HEK293 (cell line): ENCODE data around the gene FSTL4.
A peak's percentile ranks its signal among the peaks of the same experiment; 100 is the strongest.

ENCODE experiments used
- CTCF ChIA-PET: fragments of 350-600 bp; formaldehyde crosslinking; extraction: SDS; loops from one replicate; lab custom pipeline; 2021; ENCODE audit warnings: antibody characterized with exemption; lab: Yijun Ruan, JAX
- POLR2A ChIA-PET: fragments of 300-600 bp; formaldehyde crosslinking; extraction: SDS; loops from one replicate; lab custom pipeline; 2020; ENCODE audit warnings: antibody characterized with exemption, inconsistent platforms; lab: Yijun Ruan, JAX
- H3K27ac ChIP-seq: fragments of 200-500 bp; sonication (Bioruptor generic); 2 replicates; pipeline ENCODE4 v1.5.1; 2014; ENCODE audit warnings: low read depth, low read length, control low read depth, inconsistent platforms; ENCODE audit errors: extremely low read depth
- H3K36me3 ChIP-seq, 2 experiments: fragments of 200-500 bp in 1 of 2; sonication (Bioruptor generic) in 1 of 2; 1 replicate in 1 of 2; 2 replicates in 1 of 2; pipeline ENCODE4 v1.5.1; 2014 to 2017; ENCODE audit warnings: inconsistent platforms in 2 of 2, low read length in 2 of 2; ENCODE audit not compliant: control insufficient read depth in 2 of 2, insufficient read depth in 1 of 2
- H3K4me1 ChIP-seq: fragments of 200-500 bp; sonication (Bioruptor generic); 2 replicates; pipeline ENCODE4 v1.5.1; 2014; ENCODE audit warnings: mild to moderate bottlenecking, low read length, inconsistent platforms; ENCODE audit not compliant: control insufficient read depth, insufficient read depth
- H3K4me3 ChIP-seq: 2 replicates; pipeline ENCODE4 v1.5.1; 2011; ENCODE audit warnings: low read depth, mild to moderate bottlenecking, control low read depth, low read length, moderate library complexity
- H3K9me3 ChIP-seq: fragments of 200-500 bp; sonication (Bioruptor generic); 2 replicates; pipeline ENCODE4 v1.5.1; 2014; ENCODE audit warnings: low read depth, low read length, inconsistent platforms; ENCODE audit not compliant: control insufficient read depth, insufficient read depth
- ELK4 ChIP-seq: IDR thresholded peaks from 2 replicates; pipeline ENCODE4 v1.6.1; 2011; ENCODE audit warnings: mild to moderate bottlenecking, low read depth, low read length, borderline replicate concordance
- GLI4 ChIP-seq: fragments of 450-650 bp; formaldehyde crosslinking; IDR thresholded peaks from 2 replicates; pipeline ENCODE4 v1.5.1; 2016; ENCODE audit warnings: missing biosample characterization, missing genetic modification characterization
- KLF9 ChIP-seq: fragments of 450-650 bp; formaldehyde crosslinking; IDR thresholded peaks from 2 replicates; pipeline ENCODE4 v1.5.1; 2016; ENCODE audit warnings: missing biosample characterization, missing genetic modification characterization, low read depth
- PRDM1 ChIP-seq: fragments of 450-650 bp; formaldehyde crosslinking; IDR thresholded peaks from 2 replicates; pipeline ENCODE4; 2016; ENCODE audit warnings: missing biosample characterization, missing genetic modification characterization
- ZBTB48 ChIP-seq: fragments of 450-650 bp; formaldehyde crosslinking; IDR thresholded peaks from 2 replicates; pipeline ENCODE4 v1.5.1; 2016; ENCODE audit warnings: missing biosample characterization, missing genetic modification characterization
- ZBTB49 ChIP-seq: fragments of 450-650 bp; formaldehyde crosslinking; IDR thresholded peaks from 2 replicates; pipeline ENCODE4 v1.5.1; 2016; ENCODE audit warnings: missing biosample characterization, missing genetic modification characterization, low read depth
- ZBTB8A ChIP-seq: fragments of 450-650 bp; formaldehyde crosslinking; IDR thresholded peaks from 2 replicates; pipeline ENCODE4 v1.5.1; 2016; ENCODE audit warnings: missing biosample characterization, missing genetic modification characterization
- ZNF223 ChIP-seq: fragments of 450-650 bp; formaldehyde crosslinking; IDR thresholded peaks from 2 replicates; pipeline ENCODE4 v1.5.1; 2016; ENCODE audit warnings: missing biosample characterization, missing genetic modification characterization
- ZNF335 ChIP-seq: fragments of 450-650 bp; formaldehyde crosslinking; conservative IDR thresholded peaks from 2 replicates; pipeline ENCODE4 v1.5.1; 2016; ENCODE audit warnings: missing biosample characterization, missing genetic modification characterization
- ZNF341 ChIP-seq: fragments of 450-650 bp; formaldehyde crosslinking; IDR thresholded peaks from 2 replicates; pipeline ENCODE4; 2016; ENCODE audit warnings: low read depth, missing biosample characterization, missing genetic modification characterization
- ZNF48 ChIP-seq: fragments of 450-650 bp; formaldehyde crosslinking; IDR thresholded peaks from 2 replicates; pipeline ENCODE4 v1.5.1; 2016; ENCODE audit warnings: missing biosample characterization, missing genetic modification characterization
- ZNF501 ChIP-seq: fragments of 450-650 bp; formaldehyde crosslinking; IDR thresholded peaks from 2 replicates; pipeline ENCODE4 v1.5.1; 2016; ENCODE audit warnings: missing biosample characterization, missing genetic modification characterization
- ZNF514 ChIP-seq: fragments of 450-650 bp; formaldehyde crosslinking; IDR thresholded peaks from 2 replicates; pipeline ENCODE4 v1.5.1; 2016; ENCODE audit warnings: missing biosample characterization, missing genetic modification characterization
- ZNF555 ChIP-seq: fragments of 450-650 bp; formaldehyde crosslinking; conservative IDR thresholded peaks from 2 replicates; pipeline ENCODE4 v1.5.1; 2017; ENCODE audit warnings: missing biosample characterization, mild to moderate bottlenecking, missing genetic modification characterization, inconsistent platforms
- ZNF670 ChIP-seq: fragments of 450-650 bp; formaldehyde crosslinking; IDR thresholded peaks from 2 replicates; pipeline ENCODE4 v1.5.1; 2016; ENCODE audit warnings: missing biosample characterization, missing genetic modification characterization, low read depth
- ZNF677 ChIP-seq: fragments of 450-650 bp; IDR thresholded peaks from 2 replicates; pipeline ENCODE4 v1.5.0; 2018; ENCODE audit warnings: missing biosample characterization, mild to moderate bottlenecking, missing genetic modification characterization, moderate library complexity
- ZNF701 ChIP-seq: fragments of 450-650 bp; formaldehyde crosslinking; IDR thresholded peaks from 2 replicates; pipeline ENCODE4 v1.5.1; 2016; ENCODE audit warnings: missing biosample characterization, missing genetic modification characterization
- ZXDB ChIP-seq: fragments of 450-650 bp; formaldehyde crosslinking; IDR thresholded peaks from 2 replicates; pipeline ENCODE4 v1.5.1; 2016; ENCODE audit warnings: missing biosample characterization, missing genetic modification characterization
- TF ChIP-seq, protein P1 (sequence below): fragments of 450-650 bp; IDR thresholded peaks from 2 replicates; pipeline ENCODE4 v1.5.1; 2018; ENCODE audit warnings: missing biosample characterization, mild to moderate bottlenecking, missing genetic modification characterization
- TF ChIP-seq, protein P2 (sequence below): fragments of 450-650 bp; formaldehyde crosslinking; IDR thresholded peaks from 2 replicates; pipeline ENCODE4 v1.5.1; 2016; ENCODE audit warnings: missing biosample characterization, missing genetic modification characterization
- TF ChIP-seq, protein P3 (sequence below): fragments of 450-650 bp; formaldehyde crosslinking; IDR thresholded peaks from 2 replicates; pipeline ENCODE4 v1.5.1; 2016; ENCODE audit warnings: missing biosample characterization, missing genetic modification characterization
- TF ChIP-seq, protein P4 (sequence below): fragments of 450-650 bp; formaldehyde crosslinking; IDR thresholded peaks from 2 replicates; pipeline ENCODE4 v1.5.1; 2016; ENCODE audit warnings: missing biosample characterization, missing genetic modification characterization

FSTL4 gene

DNA sequence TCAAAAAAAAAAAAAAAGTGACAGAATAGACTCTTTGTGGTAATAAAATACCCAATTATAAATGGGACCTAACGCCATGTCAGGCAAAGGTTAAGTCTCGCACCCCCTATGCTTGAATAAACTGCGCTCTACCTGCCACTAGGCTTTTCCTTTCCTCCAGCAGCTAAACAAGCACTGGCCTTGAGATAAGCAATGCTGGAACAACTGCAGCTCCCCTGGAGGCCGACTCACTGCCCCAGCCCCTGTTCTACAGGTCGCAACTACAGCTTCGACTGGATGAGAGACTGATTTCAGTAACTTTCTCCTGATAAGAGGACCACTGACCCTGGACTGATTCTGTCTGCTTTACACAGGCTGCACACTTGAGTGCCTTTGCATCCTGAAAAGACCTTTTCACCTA lies 350.3 kb downstream of the FSTL4 start (continued):
- TF ChIP-seq, protein P1, sequence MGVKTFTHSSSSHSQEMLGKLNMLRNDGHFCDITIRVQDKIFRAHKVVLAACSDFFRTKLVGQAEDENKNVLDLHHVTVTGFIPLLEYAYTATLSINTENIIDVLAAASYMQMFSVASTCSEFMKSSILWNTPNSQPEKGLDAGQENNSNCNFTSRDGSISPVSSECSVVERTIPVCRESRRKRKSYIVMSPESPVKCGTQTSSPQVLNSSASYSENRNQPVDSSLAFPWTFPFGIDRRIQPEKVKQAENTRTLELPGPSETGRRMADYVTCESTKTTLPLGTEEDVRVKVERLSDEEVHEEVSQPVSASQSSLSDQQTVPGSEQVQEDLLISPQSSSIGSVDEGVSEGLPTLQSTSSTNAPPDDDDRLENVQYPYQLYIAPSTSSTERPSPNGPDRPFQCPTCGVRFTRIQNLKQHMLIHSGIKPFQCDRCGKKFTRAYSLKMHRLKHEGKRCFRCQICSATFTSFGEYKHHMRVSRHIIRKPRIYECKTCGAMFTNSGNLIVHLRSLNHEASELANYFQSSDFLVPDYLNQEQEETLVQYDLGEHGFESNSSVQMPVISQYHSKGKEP (tag by site-specific recombination): no peak
- TF ChIP-seq ZNF335 (tag by site-specific recombination) (no peak), GLI4 (no peak), ZBTB48 (tag by site-specific recombination) (no peak), ZNF555 (no peak), ZNF670 (tag by site-specific recombination) (no peak), PRDM1 (no peak), ZNF223 (tag by site-specific recombination) (no peak), ZXDB (tag by site-specific recombination) (no peak), ZNF48 (tag by site-specific recombination) (no peak)
- TF ChIP-seq, all 188 proteins: peak for 0

DNA sequence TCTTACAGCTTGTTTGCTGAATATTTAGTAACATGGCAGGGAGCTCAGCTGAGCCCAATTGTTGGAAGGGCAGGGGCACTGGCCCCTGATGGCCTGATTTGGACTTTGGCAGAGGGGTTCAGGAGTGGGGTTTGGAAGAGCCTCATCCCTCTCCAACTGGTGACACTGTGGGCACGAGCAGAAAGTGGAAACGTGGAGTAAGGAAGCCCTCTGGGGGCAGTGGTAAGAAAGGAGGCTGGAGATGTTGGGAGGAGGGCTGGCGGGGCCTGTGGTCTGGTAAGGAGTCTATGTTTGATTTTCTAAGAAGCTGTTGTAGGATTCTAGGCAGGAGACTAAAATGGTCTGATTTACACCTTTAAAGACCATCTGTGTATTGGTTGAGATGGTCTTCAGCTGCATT lies 351.6 kb downstream of the FSTL4 start:
- no peak overlapping the region for H3K4me3 ChIP-seq
- TF ChIP-seq ZNF677 (tag by site-specific recombination) (no peak), ZNF341 (tag by site-specific recombination) (peak; percentile 48)
- TF ChIP-seq, protein P2, sequence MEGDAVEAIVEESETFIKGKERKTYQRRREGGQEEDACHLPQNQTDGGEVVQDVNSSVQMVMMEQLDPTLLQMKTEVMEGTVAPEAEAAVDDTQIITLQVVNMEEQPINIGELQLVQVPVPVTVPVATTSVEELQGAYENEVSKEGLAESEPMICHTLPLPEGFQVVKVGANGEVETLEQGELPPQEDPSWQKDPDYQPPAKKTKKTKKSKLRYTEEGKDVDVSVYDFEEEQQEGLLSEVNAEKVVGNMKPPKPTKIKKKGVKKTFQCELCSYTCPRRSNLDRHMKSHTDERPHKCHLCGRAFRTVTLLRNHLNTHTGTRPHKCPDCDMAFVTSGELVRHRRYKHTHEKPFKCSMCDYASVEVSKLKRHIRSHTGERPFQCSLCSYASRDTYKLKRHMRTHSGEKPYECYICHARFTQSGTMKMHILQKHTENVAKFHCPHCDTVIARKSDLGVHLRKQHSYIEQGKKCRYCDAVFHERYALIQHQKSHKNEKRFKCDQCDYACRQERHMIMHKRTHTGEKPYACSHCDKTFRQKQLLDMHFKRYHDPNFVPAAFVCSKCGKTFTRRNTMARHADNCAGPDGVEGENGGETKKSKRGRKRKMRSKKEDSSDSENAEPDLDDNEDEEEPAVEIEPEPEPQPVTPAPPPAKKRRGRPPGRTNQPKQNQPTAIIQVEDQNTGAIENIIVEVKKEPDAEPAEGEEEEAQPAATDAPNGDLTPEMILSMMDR: peak; percentile 16; the same call in 1 of the 2 replicates
- TF ChIP-seq, all 188 proteins: peak for 2
- Histone ChIP-seq H3K36me3 (no peaks in the 10 kb centered on the region), H3K27ac (no peak overlapping the region), H3K4me1 (no peaks in the 10 kb centered on the region), H3K9me3 (no peaks in the 10 kb centered on the region)
- ChIA-PET POLR2A (no interaction called here), CTCF (interaction anchor here (1.0 to 2.0 kb wide), 4 partner anchors 11 to 156 kb away, joined by 3 to 9 read pairs (median 4); no protein-coding TSS in a partner anchor)

DNA sequence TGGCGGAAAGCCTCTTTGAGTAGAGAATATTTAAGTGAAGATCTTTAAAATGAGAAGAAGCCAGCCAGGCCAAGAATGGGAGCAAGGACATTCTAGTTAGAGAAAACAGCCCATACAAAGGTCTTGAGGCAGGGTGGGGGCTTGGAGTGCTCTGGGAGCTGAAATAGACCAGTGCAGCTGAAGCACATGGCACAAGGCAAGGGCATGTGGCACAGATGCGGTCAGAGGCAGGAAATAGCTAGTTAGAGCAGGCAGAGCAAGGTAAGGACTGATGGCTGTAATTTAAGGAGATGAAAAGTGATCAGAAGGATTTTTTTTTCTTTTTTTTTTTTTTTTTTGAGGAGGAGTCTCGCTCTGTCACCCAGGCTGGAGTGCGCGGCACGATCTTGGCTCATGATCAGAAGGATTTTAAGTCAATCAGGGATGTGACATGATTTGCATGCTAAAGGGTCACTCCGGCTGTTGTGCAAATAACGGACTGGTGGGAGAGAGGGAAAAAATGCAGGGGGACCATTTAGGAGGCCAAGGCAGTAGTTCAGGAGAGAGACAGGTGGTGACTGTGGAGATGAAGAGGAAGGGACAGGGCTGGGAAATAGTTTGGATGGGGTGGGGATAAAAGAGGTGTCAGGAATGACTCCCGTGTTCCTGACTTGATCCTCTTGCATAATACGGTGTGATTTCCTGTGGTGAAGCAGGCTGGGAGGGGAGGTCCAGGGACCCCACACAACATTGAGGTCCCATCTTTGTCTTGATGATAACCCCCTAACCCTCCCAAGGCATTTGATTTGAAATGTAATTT lies 352.9 kb downstream of the FSTL4 start:
- H3K27ac ChIP-seq: no peak overlapping the region
- no peaks in the 10 kb centered on the region for H3K9me3 ChIP-seq
- POLR2A ChIA-PET: no interaction called here
- H3K36me3 ChIP-seq: no peaks in the 10 kb centered on the region
- CTCF ChIA-PET: no interaction called here
- no peaks in the 10 kb centered on the region for H3K4me1 ChIP-seq
- H3K4me3 ChIP-seq: no peak overlapping the region
- TF ChIP-seq ZBTB49 (no peak), ELK4 (no peak), ZBTB8A (tag by site-specific recombination) (no peak), KLF9 (tag by site-specific recombination) (no peak), ZNF514 (tag by site-specific recombination) (no peak), ZNF701 (tag by site-specific recombination) (no peak), ZNF501 (tag by site-specific recombination) (no peak)
- TF ChIP-seq, protein P3, sequence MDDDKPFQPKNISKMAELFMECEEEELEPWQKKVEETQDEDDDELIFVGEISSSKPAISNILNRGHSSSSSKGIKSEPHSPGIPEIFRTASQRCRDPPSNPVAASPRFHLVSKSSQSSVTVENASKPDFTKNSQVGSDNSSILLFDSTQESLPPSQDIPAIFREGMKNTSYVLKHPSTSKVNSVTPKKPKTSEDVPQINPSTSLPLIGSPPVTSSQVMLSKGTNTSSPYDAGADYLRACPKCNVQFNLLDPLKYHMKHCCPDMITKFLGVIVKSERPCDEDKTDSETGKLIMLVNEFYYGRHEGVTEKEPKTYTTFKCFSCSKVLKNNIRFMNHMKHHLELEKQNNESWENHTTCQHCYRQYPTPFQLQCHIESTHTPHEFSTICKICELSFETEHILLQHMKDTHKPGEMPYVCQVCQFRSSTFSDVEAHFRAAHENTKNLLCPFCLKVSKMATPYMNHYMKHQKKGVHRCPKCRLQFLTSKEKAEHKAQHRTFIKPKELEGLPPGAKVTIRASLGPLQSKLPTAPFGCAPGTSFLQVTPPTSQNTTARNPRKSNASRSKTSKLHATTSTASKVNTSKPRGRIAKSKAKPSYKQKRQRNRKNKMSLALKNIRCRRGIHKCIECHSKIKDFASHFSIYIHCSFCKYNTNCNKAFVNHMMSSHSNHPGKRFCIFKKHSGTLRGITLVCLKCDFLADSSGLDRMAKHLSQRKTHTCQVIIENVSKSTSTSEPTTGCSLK (tag by site-specific recombination): no peak
- TF ChIP-seq, protein P4, sequence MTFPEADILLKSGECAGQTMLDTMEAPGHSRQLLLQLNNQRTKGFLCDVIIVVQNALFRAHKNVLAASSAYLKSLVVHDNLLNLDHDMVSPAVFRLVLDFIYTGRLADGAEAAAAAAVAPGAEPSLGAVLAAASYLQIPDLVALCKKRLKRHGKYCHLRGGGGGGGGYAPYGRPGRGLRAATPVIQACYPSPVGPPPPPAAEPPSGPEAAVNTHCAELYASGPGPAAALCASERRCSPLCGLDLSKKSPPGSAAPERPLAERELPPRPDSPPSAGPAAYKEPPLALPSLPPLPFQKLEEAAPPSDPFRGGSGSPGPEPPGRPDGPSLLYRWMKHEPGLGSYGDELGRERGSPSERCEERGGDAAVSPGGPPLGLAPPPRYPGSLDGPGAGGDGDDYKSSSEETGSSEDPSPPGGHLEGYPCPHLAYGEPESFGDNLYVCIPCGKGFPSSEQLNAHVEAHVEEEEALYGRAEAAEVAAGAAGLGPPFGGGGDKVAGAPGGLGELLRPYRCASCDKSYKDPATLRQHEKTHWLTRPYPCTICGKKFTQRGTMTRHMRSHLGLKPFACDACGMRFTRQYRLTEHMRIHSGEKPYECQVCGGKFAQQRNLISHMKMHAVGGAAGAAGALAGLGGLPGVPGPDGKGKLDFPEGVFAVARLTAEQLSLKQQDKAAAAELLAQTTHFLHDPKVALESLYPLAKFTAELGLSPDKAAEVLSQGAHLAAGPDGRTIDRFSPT (tag by site-specific recombination): no peak
